Neuron (in vitro differentiated cells): Measurements from ENCODE around the gene WIPI1.
"Not testable (repeated sequence)": the region's sequence is repeated elsewhere in the genome, so short reads cannot be mapped to it uniquely, and the experiment has no call there.

Experiments
- H2AFZ ChIP-seq: one replicate; pipeline ENCODE4 v1.6.1; 2013; ENCODE audit warnings: low read depth, mild to moderate bottlenecking, inconsistent platforms, low read length, moderate library complexity
- H3K27me3 ChIP-seq: one replicate; pipeline ENCODE4 v1.6.1; 2013; ENCODE audit warnings: low read length; ENCODE audit not compliant: insufficient read depth
- H3K36me3 ChIP-seq: one replicate; pipeline ENCODE4 v1.6.1; 2013; ENCODE audit warnings: low read length; ENCODE audit not compliant: insufficient read depth
- H3K4me1 ChIP-seq: one replicate; pipeline ENCODE4 v1.6.1; 2013; ENCODE audit warnings: low read length; ENCODE audit not compliant: insufficient read depth
- H3K4me3 ChIP-seq: 2 replicates; pipeline ENCODE4 v1.5.1; 2013; ENCODE audit warnings: mild to moderate bottlenecking, low read length, moderate library complexity
- H3K9me3 ChIP-seq: one replicate; pipeline ENCODE4 v1.6.1; 2013; ENCODE audit warnings: low read length

The WIPI1 gene

GRCh38 chr17:68429881-68430280 lies 27.4 kb downstream of the WIPI1 start:
- no peaks in the 10 kb centered on the region for H3K4me1 ChIP-seq
- H2AFZ ChIP-seq, result no peak overlapping the region
- no peak overlapping the region for H3K4me3 ChIP-seq
- no peaks in the 10 kb centered on the region for H3K27me3 ChIP-seq
- H3K36me3 ChIP-seq, result peaks cover 31% of the 10 kb centered on the region
- no peaks in the 10 kb centered on the region for H3K9me3 ChIP-seq

DNA sequence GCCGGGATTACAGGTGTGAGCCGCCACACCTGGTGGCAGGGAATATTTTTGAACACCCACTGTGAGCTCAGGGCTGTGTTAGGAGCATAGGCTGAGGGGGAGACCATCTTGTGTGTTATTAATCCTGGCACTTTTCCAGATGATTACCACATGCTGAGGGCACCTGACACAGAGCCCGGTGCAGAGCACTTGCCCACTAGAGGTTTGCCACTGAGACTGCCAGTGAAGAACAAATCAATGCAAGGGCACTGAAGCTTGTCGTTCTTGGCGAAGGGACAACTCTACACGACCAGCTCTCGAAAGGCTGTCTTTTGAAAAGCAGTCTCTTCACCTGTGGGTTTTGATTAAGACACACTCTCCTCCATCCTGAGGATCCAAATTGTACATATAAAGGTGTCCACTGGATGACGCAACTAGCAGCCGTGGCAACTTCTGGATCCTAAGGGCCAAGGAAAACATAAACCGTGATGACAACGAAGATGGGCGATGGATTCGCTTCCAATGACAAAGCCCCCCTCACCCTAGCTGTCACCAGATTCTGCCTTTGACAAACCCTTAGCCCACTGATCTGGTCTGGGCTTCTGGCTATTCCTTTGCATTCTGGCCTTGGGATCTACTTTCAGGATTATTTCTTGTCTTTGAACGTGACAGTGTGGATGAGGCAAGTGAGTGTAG lies 28.7 kb downstream of the WIPI1 start:
- Histone ChIP-seq H3K27me3 (no peaks in the 10 kb centered on the region), H3K4me1 (no peaks in the 10 kb centered on the region), H3K9me3 (no peaks in the 10 kb centered on the region), H3K4me3 (no peak overlapping the region), H2AFZ (no peak overlapping the region), H3K36me3 (peaks cover 29% of the 10 kb centered on the region)

- H2AFZ ChIP-seq, result no peak overlapping the region
- H3K4me3 ChIP-seq, result no peak overlapping the region
- H3K27me3 ChIP-seq, result no peaks in the 10 kb centered on the region
- peaks cover 35% of the 10 kb centered on the region for H3K36me3 ChIP-seq
- H3K4me1 ChIP-seq, result no peaks in the 10 kb centered on the region
- no peaks in the 10 kb centered on the region for H3K9me3 ChIP-seq
Observed at GRCh38 chr17:68427575-68427974, 29.7 kb downstream of the WIPI1 start.

DNA sequence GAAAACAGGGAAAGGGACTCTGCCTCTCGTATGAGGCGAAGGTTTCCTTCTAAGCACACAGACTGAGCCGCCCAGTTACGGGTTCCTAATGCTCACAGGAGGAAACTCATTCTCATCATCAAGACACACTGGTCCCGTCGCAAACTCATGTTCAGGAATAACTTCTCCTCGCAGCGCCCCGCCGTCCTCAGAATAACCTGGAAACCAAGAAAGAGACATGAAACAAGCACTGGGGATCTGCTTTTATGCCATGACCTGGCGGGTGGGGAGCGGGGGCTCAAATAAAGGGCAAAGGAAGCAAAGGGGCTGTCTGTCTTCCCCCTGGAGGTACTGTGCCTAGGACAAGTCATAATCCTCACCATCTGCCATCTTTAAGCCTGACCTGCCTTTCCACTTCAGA lies 31.3 kb downstream of the WIPI1 start:
- Histone ChIP-seq H2AFZ (no peak overlapping the region), H3K36me3 (peaks cover 38% of the 10 kb centered on the region)

GRCh38 chr17:68424861-68425260 lies 32.4 kb downstream of the WIPI1 start:
- H3K9me3 ChIP-seq, result no peaks in the 10 kb centered on the region
- H3K27me3 ChIP-seq, result no peaks in the 10 kb centered on the region
- peaks cover 37% of the 10 kb centered on the region for H3K36me3 ChIP-seq
- H3K4me3 ChIP-seq, result no peak overlapping the region
- H2AFZ ChIP-seq, result no peak overlapping the region
- H3K4me1 ChIP-seq, result no peaks in the 10 kb centered on the region

More for the DNA sequence above, 31.3 kb downstream of the WIPI1 start:
- no peaks in the 10 kb centered on the region for H3K4me1 ChIP-seq
- H3K27me3 ChIP-seq, result no peaks in the 10 kb centered on the region
- no peak overlapping the region for H3K4me3 ChIP-seq
- no peaks in the 10 kb centered on the region for H3K9me3 ChIP-seq

- Histone ChIP-seq H3K4me1 (no peaks in the 10 kb centered on the region), H3K36me3 (peaks cover 35% of the 10 kb centered on the region), H3K27me3 (no peaks in the 10 kb centered on the region), H2AFZ (no peak overlapping the region), H3K4me3 (no peak overlapping the region), H3K9me3 (peaks cover 2% of the 10 kb centered on the region)
Observed at GRCh38 chr17:68424203-68424602, 33.1 kb downstream of the WIPI1 start.

DNA sequence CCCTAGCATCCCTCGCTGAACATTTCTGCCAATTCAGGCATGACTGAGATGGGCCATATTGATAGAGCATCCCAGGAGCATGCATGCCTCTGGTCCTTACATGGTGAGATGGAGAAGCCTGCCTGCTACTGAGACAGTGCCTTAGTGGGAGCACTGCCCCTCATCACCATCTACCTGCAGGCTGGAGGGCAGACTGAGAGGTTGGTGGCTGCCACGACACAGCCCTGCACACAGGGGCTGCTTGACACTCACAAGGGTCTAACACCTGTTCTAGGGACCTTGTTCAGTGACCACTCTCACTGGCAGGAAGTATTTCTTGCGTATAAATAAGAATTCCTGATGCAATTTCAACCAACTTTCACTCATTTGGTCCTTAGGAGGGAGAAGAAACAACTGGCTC lies 34.0 kb downstream of the WIPI1 start:
- Histone ChIP-seq H3K4me1 (no peaks in the 10 kb centered on the region), H3K36me3 (peaks cover 28% of the 10 kb centered on the region), H3K4me3 (no peak overlapping the region), H3K9me3 (peaks cover 2% of the 10 kb centered on the region), H3K27me3 (no peaks in the 10 kb centered on the region), H2AFZ (no peak overlapping the region)

DNA sequence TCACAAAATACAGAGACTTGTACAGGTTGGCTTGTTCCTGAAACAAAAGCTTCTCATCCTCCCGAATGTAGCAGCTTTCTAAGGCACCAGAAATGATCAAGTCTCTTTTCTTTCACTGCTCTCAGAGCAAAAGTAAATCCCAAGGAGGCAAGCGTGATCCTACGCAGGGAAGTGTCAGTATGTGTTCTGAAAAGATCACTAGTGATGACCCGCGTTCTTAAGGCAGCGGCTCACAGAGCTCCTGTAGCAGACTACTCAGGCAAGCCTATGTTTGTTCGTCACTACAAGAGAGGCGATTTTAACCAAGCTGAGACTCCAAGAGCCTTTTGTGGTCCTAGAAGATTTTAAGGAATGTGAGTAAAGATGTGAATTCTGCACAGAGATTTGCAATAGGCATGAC lies 34.5 kb downstream of the WIPI1 start:
- Histone ChIP-seq H3K4me1 (no peaks in the 10 kb centered on the region), H3K9me3 (peaks cover 2% of the 10 kb centered on the region), H3K36me3 (peaks cover 28% of the 10 kb centered on the region), H2AFZ (no peak overlapping the region), H3K27me3 (no peaks in the 10 kb centered on the region), H3K4me3 (no peak overlapping the region)

- peaks cover 2% of the 10 kb centered on the region for H3K9me3 ChIP-seq
- H2AFZ ChIP-seq, result no peak overlapping the region
- H3K36me3 ChIP-seq, result peaks cover 28% of the 10 kb centered on the region
- H3K4me3 ChIP-seq, result no peak overlapping the region
- H3K4me1 ChIP-seq, result no peaks in the 10 kb centered on the region
- no peaks in the 10 kb centered on the region for H3K27me3 ChIP-seq
Observed at GRCh38 chr17:68421486-68421885, 35.8 kb downstream of the WIPI1 start.

DNA sequence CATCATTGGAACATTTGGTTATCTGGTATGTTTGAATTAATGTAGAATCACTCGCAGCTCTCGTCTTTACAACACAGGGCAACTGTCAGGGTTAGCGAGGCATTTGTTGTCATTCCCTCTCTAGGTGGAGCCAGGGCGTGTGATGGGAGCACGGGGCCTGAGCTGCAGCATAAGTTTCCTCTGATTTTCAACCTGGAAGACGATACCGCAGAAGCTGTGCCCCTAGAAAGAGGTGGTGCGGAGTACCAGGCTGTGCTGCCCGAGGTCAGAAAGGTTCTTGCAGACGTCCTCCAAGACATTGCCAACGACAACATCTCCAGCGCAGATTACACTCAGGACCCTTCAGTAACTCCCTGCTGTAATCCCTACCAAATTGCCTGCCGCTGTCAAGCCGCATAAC lies 37.2 kb downstream of the WIPI1 start:
- H3K27me3 ChIP-seq, result no peaks in the 10 kb centered on the region
- no peaks in the 10 kb centered on the region for H3K4me1 ChIP-seq
- H2AFZ ChIP-seq, result no peak overlapping the region
- H3K4me3 ChIP-seq, result no peak overlapping the region
- H3K9me3 ChIP-seq, result peaks cover 2% of the 10 kb centered on the region
- peaks cover 25% of the 10 kb centered on the region for H3K36me3 ChIP-seq

DNA sequence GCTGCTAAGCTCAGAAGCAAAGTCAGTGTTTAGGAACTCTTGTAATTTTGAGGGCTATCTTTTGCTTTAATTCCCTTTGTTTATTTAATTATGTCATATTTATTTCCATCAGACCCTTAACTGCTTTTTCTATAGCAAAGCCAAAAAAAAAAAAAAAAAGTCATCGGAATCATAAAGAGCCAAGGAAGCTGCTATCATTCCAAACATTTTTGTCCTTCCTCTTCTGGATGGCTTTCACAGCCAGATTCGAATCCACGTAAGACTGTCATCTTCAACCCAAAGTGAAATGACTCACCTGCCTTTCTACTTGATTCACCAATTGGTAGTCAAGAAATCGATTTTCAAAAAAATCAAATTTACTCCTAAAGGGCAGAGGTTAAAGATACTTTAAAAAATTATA lies 38.4 kb downstream of the WIPI1 start:
- Histone ChIP-seq H3K4me1 (no peaks in the 10 kb centered on the region), H3K4me3 (no peak overlapping the region), H2AFZ (no peak overlapping the region), H3K36me3 (peaks cover 22% of the 10 kb centered on the region), H3K27me3 (no peaks in the 10 kb centered on the region), H3K9me3 (peaks cover 2% of the 10 kb centered on the region)

DNA sequence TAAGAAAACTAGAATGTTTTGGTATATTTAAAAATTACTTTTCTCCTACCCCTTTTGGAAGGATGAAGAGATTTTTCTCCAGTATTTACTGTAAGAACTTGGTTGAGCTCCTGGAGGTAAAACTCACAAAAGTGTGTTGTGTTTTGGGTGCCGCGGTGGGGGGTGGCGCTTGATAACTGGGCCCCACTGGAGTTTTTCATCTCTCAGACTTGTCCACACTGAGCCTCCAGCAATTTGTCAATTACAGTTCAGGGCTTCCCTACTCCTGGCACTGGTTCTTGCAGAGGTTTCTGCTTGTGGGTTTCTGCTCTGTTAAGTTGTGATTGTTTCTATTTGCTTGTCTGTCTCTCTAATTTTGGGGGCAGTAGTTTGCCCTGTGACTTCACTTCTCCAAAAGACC lies 40.0 kb downstream of the WIPI1 start:
- H3K4me1 ChIP-seq, result no peaks in the 10 kb centered on the region
- no peaks in the 10 kb centered on the region for H3K27me3 ChIP-seq
- no peak overlapping the region for H3K4me3 ChIP-seq
- H3K36me3 ChIP-seq, result peaks cover 14% of the 10 kb centered on the region
- H3K9me3 ChIP-seq, result peaks cover 2% of the 10 kb centered on the region
- H2AFZ ChIP-seq, result no peak overlapping the region

- not testable (repeated sequence) for H3K9me3 ChIP-seq, H3K27me3 ChIP-seq, H3K36me3 ChIP-seq, H2AFZ ChIP-seq, H3K4me1 ChIP-seq, H3K4me3 ChIP-seq
Observed at GRCh38 chr17:68414901-68415300, 42.4 kb downstream of the WIPI1 start.
